Hematopoietic multipotent progenitor cell treated with erythropoietin and hydrocortisone succinate and interleukin-3 and kit ligand, for 4 days (in vitro differentiated cells): ENCODE data around the gene FARSA.
A peak's percentile ranks its signal among the peaks of the same experiment; 100 is the strongest.
"Not testable (repeated sequence)": the region's sequence is repeated elsewhere in the genome, so short reads cannot be mapped to it uniquely, and the experiment has no call there.

Experiments
- DNase-seq: peaks from one replicate; pipeline ENCODE4 v3.0.0-alpha.2; 2015

FARSA gene

GRCh38 chr19:12933287-12934072 is at the start of gene FARSA:
FARSA (minus strand) TSS chr19:12933711; CDS start chr19:12933696, 15 bp downstream.
- peak; percentile 97 for DNase-seq

GRCh38 chr19:12983091-12983490 is 49.6 kb upstream of the FARSA start:
- DNase-seq: no peak

GRCh38 chr19:12982648-12983047 is 49.1 kb upstream of the FARSA start:
- no peak for DNase-seq

GRCh38 chr19:12979974-12980373 is 46.5 kb upstream of the FARSA start:
- DNase-seq: no peak

GRCh38 chr19:12976109-12976508 is 42.6 kb upstream of the FARSA start:
- DNase-seq: not testable (repeated sequence)

- no peak for DNase-seq
These were observed 41.8 kb upstream of the FARSA start for GRCh38 chr19:12975221-12975741.

GRCh38 chr19:12974301-12975220 is 41.0 kb upstream of the FARSA start:
- peak; percentile 60 for DNase-seq

- no peak for DNase-seq
These were observed 39.7 kb upstream of the FARSA start for GRCh38 chr19:12973236-12973635.

GRCh38 chr19:12970070-12970820 is 36.7 kb upstream of the FARSA start:
- no peak for DNase-seq

GRCh38 chr19:12969292-12969988 is 35.9 kb upstream of the FARSA start, which contains the start of gene DAND5:
DAND5 (plus strand) TSS chr19:12969576; CDS start chr19:12969661, 85 bp downstream.
- DNase-seq: peak; percentile 43

- no peak for DNase-seq
These were observed 34.4 kb upstream of the FARSA start for GRCh38 chr19:12967907-12968306.

GRCh38 chr19:12965812-12966135 is 32.3 kb upstream of the FARSA start:
- DNase-seq: no peak

GRCh38 chr19:12965017-12965811 is 31.7 kb upstream of the FARSA start:
- peak; percentile 91 for DNase-seq

GRCh38 chr19:12959481-12959880 is 26.0 kb upstream of the FARSA start:
- no peak for DNase-seq

- not testable (repeated sequence) for DNase-seq
These were observed 24.0 kb upstream of the FARSA start for GRCh38 chr19:12957389-12957952.

GRCh38 chr19:12956446-12957388 is 23.2 kb upstream of the FARSA start, which contains the start of gene GADD45GIP1:
GADD45GIP1 (minus strand) TSS chr19:12957223; CDS start chr19:12957212, 11 bp downstream.
- peak; percentile 93 for DNase-seq

GRCh38 chr19:12955996-12956395 is 22.5 kb upstream of the FARSA start:
- no peak for DNase-seq

GRCh38 chr19:12955575-12955974 is 22.1 kb upstream of the FARSA start:
- not testable (repeated sequence) for DNase-seq

- no peak for DNase-seq
These were observed 21.1 kb upstream of the FARSA start for GRCh38 chr19:12954612-12954962.
